ENCODE data around the gene NCAPH2.

NCAPH2 gene

DNA sequence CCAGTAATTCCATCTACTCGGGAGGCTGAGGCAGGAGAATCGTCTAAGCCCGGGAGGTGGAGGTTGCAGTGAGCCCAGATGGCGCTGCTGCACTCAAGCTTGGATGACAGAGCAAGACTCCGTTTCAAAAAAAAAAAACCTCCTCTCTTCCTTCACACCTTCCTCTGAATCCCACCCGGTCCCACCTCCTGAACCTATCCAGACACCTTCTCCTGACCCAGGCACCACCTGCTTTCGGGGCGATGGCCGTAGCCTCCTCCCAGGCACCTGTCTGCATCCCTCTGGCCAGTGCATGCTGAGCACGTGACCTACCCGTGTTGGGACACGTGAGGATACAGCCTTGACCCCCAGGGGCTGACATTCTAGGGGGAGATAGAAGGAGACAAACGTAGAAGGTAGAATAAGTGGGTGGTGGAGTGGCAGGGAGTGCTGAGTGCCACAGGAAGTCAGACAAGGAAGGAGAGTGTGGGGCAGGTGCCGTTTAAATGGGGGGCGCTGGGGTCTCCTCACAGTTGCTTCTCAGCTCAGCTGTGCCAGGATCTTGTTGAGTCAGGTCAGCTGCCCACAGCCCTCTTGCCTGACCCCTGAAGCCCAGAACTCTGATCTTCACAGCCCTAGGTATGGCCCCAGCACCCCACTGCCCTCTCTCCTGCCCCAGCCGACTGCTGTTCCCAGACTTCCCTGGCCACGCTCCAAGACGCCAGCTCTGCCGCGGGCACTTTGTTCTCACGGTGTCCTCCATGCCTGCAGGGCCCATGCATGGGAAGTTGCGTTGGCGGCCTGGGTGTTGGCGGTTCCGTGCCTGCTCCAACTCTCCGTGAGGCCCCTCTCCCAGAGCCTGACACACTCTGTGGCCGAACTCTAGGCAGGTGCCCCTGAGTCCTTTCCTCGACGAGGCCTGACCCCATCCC, 22.5 kb upstream of the NCAPH2 start:
- in situ Hi-C loops (cut with HindIII; ENCODE audit: low sequenced_read_pairs), result loop anchor here (10.0 kb wide), 1 partner anchor 131 kb away; no protein-coding TSS in a partner anchor
- no peak overlapping the region for H3K4me3 ChIP-seq (ENCODE audit: low read depth, low read length)
- no peak for DNase-seq (ENCODE audit: low read depth)
- TF ChIP-seq, protein P1, sequence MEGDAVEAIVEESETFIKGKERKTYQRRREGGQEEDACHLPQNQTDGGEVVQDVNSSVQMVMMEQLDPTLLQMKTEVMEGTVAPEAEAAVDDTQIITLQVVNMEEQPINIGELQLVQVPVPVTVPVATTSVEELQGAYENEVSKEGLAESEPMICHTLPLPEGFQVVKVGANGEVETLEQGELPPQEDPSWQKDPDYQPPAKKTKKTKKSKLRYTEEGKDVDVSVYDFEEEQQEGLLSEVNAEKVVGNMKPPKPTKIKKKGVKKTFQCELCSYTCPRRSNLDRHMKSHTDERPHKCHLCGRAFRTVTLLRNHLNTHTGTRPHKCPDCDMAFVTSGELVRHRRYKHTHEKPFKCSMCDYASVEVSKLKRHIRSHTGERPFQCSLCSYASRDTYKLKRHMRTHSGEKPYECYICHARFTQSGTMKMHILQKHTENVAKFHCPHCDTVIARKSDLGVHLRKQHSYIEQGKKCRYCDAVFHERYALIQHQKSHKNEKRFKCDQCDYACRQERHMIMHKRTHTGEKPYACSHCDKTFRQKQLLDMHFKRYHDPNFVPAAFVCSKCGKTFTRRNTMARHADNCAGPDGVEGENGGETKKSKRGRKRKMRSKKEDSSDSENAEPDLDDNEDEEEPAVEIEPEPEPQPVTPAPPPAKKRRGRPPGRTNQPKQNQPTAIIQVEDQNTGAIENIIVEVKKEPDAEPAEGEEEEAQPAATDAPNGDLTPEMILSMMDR (IDR thresholded peaks at IDR 0.05; ENCODE audit: low read depth, low read length, missing control alignments), result no peak

GRCh38 chr22:50486561-50487289, 21.3 kb upstream of the NCAPH2 start, which contains the start of gene MIOX:
Gene MIOX, plus strand, starts transcription at chr22:50486859. Its CDS starts 39 bp downstream, at chr22:50486898.
- H3K4me3 ChIP-seq (ENCODE audit: low read depth, low read length), result no peak within 1 kb of the TSS
- in situ Hi-C loops (cut with HindIII; ENCODE audit: low sequenced_read_pairs), result loop anchor here (10.0 kb wide), 1 partner anchor 132 kb away; no protein-coding TSS in a partner anchor
- TF ChIP-seq, protein P1 (IDR thresholded peaks at IDR 0.05; ENCODE audit: low read depth, low read length, missing control alignments), result no peak
- DNase-seq (ENCODE audit: low read depth), result no peak

DNA sequence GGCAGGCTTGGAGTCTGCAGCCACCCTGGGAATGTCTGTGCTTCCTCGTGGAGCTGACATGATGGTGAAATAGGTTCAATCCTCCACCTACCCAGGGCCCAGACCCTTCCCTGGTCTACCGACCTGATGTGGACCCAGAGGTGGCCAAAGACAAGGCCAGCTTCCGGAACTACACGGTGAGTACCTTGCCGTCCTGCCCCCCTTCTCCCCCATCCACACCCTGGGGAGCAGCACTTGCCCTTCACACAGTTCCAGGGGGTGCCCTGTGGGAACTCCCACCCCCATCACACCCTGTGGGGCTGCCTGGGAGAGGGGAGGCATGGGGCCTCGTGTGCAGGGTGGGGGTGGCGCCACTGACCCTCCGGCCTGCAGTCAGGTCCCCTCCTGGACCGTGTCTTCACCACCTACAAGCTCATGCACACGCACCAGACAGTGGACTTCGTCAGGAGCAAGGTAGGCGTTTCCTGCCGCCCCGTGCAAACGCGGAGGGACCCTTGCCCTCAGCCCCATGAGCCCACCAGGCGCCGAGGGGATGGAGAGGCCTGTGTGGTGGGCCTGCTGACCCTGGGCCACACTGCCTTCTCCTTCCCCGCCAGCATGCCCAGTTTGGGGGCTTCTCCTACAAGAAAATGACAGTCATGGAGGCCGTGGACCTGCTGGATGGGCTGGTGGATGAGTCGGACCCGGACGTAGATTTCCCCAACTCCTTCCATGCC, 20.6 kb upstream of the NCAPH2 start:
- in situ Hi-C loops (cut with HindIII; ENCODE audit: low sequenced_read_pairs), result loop anchor here (10.0 kb wide), 1 partner anchor 133 kb away; no protein-coding TSS in a partner anchor
- TF ChIP-seq, protein P1 (IDR thresholded peaks at IDR 0.05; ENCODE audit: low read depth, low read length, missing control alignments), result no peak
- no peak for DNase-seq (ENCODE audit: low read depth)
- H3K4me3 ChIP-seq (ENCODE audit: low read depth, low read length), result no peak overlapping the region

DNA sequence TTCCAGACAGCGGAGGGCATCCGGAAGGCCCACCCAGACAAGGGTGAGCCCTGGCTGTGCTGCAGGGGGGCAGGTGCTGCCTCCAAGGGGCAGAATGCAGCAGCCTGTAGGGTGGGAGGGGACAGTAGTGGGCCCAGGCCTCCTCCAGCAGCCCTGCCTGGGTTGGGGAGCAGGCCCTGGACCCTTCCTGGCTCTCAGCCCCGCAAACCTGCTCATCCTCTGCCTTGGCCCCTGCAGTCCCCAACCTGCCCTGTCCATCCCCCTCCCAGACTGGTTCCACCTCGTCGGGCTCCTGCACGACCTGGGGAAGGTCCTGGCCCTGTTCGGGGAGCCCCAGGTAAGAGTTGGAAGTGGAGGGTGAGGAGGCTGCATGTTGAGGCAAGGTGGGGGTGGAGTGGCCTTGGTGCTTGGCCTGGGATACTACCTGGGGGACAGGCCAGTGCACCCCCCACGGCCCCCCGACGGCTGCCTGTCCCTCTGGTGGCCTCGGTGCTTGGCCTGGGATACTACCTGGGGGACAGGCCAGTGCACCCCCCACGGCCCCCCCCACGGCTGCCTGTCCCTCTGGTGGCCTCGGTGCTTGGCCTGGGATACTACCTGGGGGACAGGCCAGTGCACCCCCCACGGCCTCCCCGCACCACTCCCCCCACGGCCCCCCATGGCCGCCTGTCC, 19.9 kb upstream of the NCAPH2 start:
- in situ Hi-C loops (cut with HindIII; ENCODE audit: low sequenced_read_pairs), result loop anchor here (10.0 kb wide), 1 partner anchor 133 kb away; no protein-coding TSS in a partner anchor
- TF ChIP-seq, protein P1 (IDR thresholded peaks at IDR 0.05; ENCODE audit: low read depth, low read length, missing control alignments), result no peak
- no peak overlapping the region for H3K4me3 ChIP-seq (ENCODE audit: low read depth, low read length)
- DNase-seq (ENCODE audit: low read depth), result no peak

GRCh38 chr22:50488886-50489285, 19.1 kb upstream of the NCAPH2 start:
- TF ChIP-seq, protein P1 (IDR thresholded peaks at IDR 0.05; ENCODE audit: low read depth, low read length, missing control alignments), result no peak
- DNase-seq (ENCODE audit: low read depth), result no peak
- in situ Hi-C loops (cut with HindIII; ENCODE audit: low sequenced_read_pairs), result loop anchor here (10.0 kb wide), 1 partner anchor 134 kb away; no protein-coding TSS in a partner anchor
- H3K4me3 ChIP-seq (ENCODE audit: low read depth, low read length), result no peak overlapping the region
